GM10266 (cell line): ENCODE results near the gene RCAN3.
A peak's percentile ranks its signal among the peaks of the same experiment; 100 is the strongest.
"Not testable (repeated sequence)": the region's sequence is repeated elsewhere in the genome, so short reads cannot be mapped to it uniquely, and the experiment has no call there.

Source experiments
- DNase-seq: peaks from one replicate; pipeline ENCODE4 v3.0.0; 2012; ENCODE audit errors: extremely low spot score
- CTCF ChIP-seq: IDR thresholded peaks from 2 replicates; pipeline ENCODE4 v1.5.1; 2012; ENCODE audit warnings: mild to moderate bottlenecking, low read depth; ENCODE audit not compliant: control insufficient read depth, insufficient read depth; ENCODE audit errors: missing control alignments

The RCAN3 gene

GRCh38 chr1:24516506-24516905, 13.9 kb downstream of the RCAN3 start:
- TF ChIP-seq CTCF: no peak
- DNase-seq: no peak

GRCh38 chr1:24517898-24518297, 15.3 kb downstream of the RCAN3 start:
- no peak for TF ChIP-seq CTCF
- DNase-seq: no peak

GRCh38 chr1:24520282-24520681, 17.6 kb downstream of the RCAN3 start:
- not testable (repeated sequence) for DNase-seq

- no peak for TF ChIP-seq CTCF
These were observed 23.0 kb downstream of the RCAN3 start for GRCh38 chr1:24525606-24526005.

GRCh38 chr1:24526045-24526444, 23.4 kb downstream of the RCAN3 start:
- no peak for TF ChIP-seq CTCF
- DNase-seq: no peak

More at GRCh38 chr1:24525606-24526005, 23.0 kb downstream of the RCAN3 start:
- DNase-seq: no peak

GRCh38 chr1:24526940-24527542, 24.4 kb downstream of the RCAN3 start:
- TF ChIP-seq CTCF: peak; percentile 52
- no peak for DNase-seq

GRCh38 chr1:24528744-24529143, 26.1 kb downstream of the RCAN3 start:
- no peak for DNase-seq
- TF ChIP-seq CTCF: no peak

GRCh38 chr1:24529292-24529691, 26.7 kb downstream of the RCAN3 start:
- not testable (repeated sequence) for DNase-seq
